SU-DHL-6 (cell line): ENCODE results near the gene DCAF4.

Source experiments
- CTCF ChIP-seq: fragments of 200-600 bp; sonication (generic); IDR thresholded peaks from one replicate; pipeline ENCODE4 v1.5.1; 2017; ENCODE audit warnings: antibody characterized with exemption, mild to moderate bottlenecking, low read length, moderate library complexity; ENCODE audit not compliant: insufficient read depth, poor library complexity, severe bottlenecking
- EZH2phosphoT487 ChIP-seq: fragments of 200-600 bp; sonication (generic), shearing (Covaris generic); conservative IDR thresholded peaks from 2 replicates; pipeline ENCODE4 v1.6.1; 2018; ENCODE audit warnings: mild to moderate bottlenecking, antibody characterized with exemption, low read length, moderate library complexity, mixed read lengths

GRCh38 chr14:72999316-72999715 is 73.1 kb downstream of the DCAF4 start:
- TF ChIP-seq CTCF (no peak), EZH2phosphoT487 (no peak)
